Measurements from ENCODE around the gene APOBEC3G. TPM values are rescaled to one million over a fixed set of nuclear protein-coding genes. Genes with fewer than 3 reads are reported as not detected.
A peak's percentile ranks its signal among the peaks of the same experiment; 100 is the strongest.
"Not testable (repeated sequence)": the region's sequence is repeated elsewhere in the genome, so short reads cannot be mapped to it uniquely, and the experiment has no call there.

APOBEC3G gene
- total RNA-seq, 2 experiments from 2014 or later, result 106 to 108 TPM

DNA sequence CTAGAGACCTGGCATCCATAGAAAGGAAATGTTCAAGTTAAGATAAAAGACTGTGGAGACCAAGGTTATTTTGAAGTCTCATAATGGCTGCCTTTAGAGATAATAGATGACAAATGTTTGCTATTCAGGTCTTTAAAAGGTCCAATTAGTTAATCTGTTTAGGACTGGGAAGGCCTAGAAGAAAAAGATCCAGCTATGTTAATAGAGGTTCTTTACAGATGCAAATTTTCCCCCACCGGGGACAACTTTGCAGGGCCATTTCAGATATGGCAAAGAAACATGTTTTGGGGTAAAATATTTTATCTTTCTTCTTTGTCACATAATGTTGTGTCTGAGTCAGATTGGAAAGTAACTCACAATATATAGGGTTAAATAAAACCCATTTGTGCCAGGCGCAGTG, 3.1 kb upstream of the APOBEC3G start:
- Mint-ChIP-seq H3K36me3 (peaks cover 8% of the 10 kb centered on the region), H3K27ac (no peak overlapping the region), H3K4me1 (ENCODE audit: low read depth) (peaks cover 19% of the 10 kb centered on the region), H3K9me3 (no peaks in the 10 kb centered on the region), H3K27me3 (no peaks in the 10 kb centered on the region), H3K4me3 (no peak overlapping the region)
- ChIA-PET CTCF (no interaction called here), POLR2A (no interaction called here)
- DNase-seq, result no peak
- intact Hi-C loops (cut with micrococcal nuclease), result no loop called here

DNA sequence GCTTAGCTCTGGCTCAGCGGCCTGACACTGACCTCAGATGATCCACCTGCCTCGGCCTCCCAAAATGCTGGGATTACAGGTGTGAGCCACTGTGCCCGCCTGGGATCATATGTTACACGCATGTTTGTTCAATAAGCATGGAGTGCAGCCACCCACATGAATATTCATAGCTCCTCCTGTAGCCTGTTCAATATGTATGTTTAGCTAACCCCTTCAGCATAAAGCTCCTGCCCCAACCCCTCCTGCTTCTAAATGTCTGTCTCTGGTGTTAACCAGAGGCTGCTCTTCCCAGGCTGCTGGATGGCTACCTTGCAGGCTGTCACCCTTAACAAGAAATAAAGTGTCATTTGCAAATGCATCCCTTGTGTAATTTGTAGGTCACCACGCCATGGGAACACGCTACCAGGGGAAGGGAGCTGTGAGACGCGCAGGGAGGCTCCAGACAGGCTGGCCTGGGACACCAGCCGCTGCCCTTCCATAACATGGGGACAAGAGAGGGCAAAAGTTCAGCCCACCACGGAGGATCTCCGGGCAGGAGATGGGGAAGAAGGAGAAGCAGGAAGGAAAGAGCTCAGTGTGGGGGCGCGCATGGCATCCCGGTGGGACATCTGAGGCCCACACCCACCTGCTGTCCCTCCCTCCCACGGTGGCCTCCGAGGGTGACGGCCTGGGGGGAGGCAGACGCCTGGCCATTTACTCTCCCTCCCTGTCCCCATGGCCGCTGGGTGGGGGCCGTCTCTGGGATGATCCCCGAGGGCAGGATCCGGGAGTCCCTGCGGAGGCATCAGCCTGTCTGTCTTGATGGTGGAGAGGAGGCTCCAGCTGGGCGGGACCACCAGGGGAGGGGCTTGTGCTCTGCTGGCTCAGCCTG, 685 bp upstream of the APOBEC3G start:
- Mint-ChIP-seq H3K27ac (peak overlapping the region; percentile 72), H3K4me3 (peak overlapping the region; percentile 66), H3K4me1 (ENCODE audit: low read depth) (peaks cover 33% of the 10 kb centered on the region), H3K36me3 (peaks cover 19% of the 10 kb centered on the region)
- CTCF ChIA-PET, result interaction anchor here (0.5 kb wide), 1 partner anchor 139 kb away, joined by 3 read pairs; no protein-coding TSS in a partner anchor
- POLR2A ChIA-PET; intact Hi-C loops (cut with micrococcal nuclease); H3K9me3 Mint-ChIP-seq; H3K27me3 Mint-ChIP-seq; DNase-seq: not testable (repeated sequence)

DNA sequence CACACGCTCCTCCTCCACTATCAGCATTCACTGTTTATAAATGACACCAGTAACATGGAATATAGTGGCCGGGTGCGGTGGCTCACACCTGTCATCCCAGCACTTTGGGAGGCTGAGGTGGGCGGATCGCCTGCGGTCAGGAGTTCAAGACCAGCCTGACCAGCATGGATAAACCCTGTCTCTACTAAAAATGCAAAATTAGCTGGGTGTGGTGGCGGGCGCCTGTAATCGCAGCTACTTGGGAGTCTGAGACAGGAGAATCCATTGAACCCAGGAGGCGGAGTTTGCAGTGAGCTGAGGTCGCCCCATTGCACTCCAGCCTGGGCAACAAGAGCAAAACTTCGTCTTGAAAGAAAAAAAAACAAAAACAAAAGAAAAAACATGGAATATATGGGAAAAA, 837 bp downstream of the APOBEC3G start:
- DNase-seq; H3K9me3 Mint-ChIP-seq; H3K27me3 Mint-ChIP-seq; intact Hi-C loops (cut with micrococcal nuclease): not testable (repeated sequence)
- H3K4me1 Mint-ChIP-seq (ENCODE audit: low read depth), result peaks cover 43% of the 10 kb centered on the region
- CTCF ChIA-PET, result interaction anchor here (0.6 to 1.0 kb wide), 4 partner anchors 14 to 208 kb away, joined by 3 to 6 read pairs (median 4); no protein-coding TSS in a partner anchor
- peaks cover 22% of the 10 kb centered on the region for H3K36me3 Mint-ChIP-seq
- H3K27ac Mint-ChIP-seq, result peak overlapping the region; percentile 93
- POLR2A ChIA-PET, result interaction anchor here (0.7 to 1.3 kb wide), 7 partner anchors 10 to 71 kb away, joined by 3 to 5 read pairs (median 3); no protein-coding TSS in a partner anchor
- peak overlapping the region; percentile 93 for H3K4me3 Mint-ChIP-seq

DNA sequence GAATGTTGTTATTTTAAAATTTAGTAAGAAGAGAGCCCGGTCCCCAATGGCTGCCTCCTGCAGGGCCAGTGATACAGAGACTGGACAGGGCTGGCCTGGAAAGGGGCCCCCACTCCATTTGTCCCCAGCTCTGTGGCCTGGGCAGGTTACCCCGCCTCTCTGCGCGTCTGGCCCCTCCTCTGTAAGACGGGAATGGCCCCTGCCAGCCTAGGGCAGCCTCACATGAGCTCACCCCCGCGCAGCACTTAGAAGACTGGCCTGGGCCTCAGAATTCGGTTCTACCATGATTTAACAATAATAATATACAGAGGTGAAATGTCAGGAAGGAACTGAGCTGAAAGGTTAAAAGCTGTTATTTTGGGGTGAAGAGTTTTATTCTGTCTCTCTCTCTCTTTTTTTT, 1.3 kb downstream of the APOBEC3G start:
- Mint-ChIP-seq H3K9me3 (no peaks in the 10 kb centered on the region), H3K4me3 (peak overlapping the region; percentile 93), H3K27me3 (no peaks in the 10 kb centered on the region), H3K4me1 (ENCODE audit: low read depth) (peaks cover 46% of the 10 kb centered on the region), H3K27ac (peak overlapping the region; percentile 93), H3K36me3 (peaks cover 22% of the 10 kb centered on the region)
- intact Hi-C loops (cut with micrococcal nuclease), result no loop called here
- DNase-seq, result no peak
- ChIA-PET POLR2A (interaction anchor here (0.7 to 1.3 kb wide), 7 partner anchors 10 to 71 kb away, joined by 3 to 5 read pairs (median 3); no protein-coding TSS in a partner anchor), CTCF (interaction anchor here (0.6 to 1.0 kb wide), 5 partner anchors 14 to 208 kb away, joined by 3 to 6 read pairs (median 4); no protein-coding TSS in a partner anchor)

DNA sequence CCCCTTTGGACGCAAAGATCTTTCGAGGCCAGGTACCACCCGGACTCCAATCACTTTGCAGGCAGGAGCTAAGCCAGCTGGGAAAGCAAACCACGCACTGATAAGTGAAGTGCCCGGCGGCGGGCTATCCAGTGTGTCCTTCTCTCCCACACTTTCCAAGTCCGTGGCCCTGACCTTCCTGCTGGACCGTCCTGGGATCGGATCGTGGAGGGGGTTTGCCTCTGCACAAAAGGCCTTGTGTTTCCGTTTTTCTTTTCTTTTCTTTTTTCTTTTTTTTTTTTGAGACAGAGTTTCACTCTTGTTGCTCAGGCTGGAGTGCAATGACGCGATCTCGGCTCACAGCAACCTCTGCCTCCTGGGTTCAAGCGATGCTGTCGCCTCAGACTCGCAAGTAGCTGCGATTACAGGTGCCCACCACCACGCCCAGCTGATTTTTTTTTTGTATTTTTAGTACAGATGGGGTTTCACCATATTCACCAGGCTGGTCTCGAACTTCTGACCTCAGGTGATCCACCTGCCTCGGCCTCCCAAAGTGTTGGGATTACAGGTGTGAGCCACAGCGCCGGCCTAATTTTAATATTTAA, 2.1 kb downstream of the APOBEC3G start:
- Mint-ChIP-seq H3K27ac (peak overlapping the region; percentile 93), H3K36me3 (peaks cover 22% of the 10 kb centered on the region), H3K4me1 (ENCODE audit: low read depth) (peaks cover 50% of the 10 kb centered on the region), H3K4me3 (peak overlapping the region; percentile 93)
- POLR2A ChIA-PET, result interaction anchor here (0.9 to 1.2 kb wide), 3 partner anchors 9 to 70 kb away, joined by 3 to 5 read pairs (median 4); no protein-coding TSS in a partner anchor
- DNase-seq; H3K27me3 Mint-ChIP-seq; intact Hi-C loops (cut with micrococcal nuclease); H3K9me3 Mint-ChIP-seq: not testable (repeated sequence)
- CTCF ChIA-PET, result interaction anchor here (0.7 to 1.0 kb wide), 3 partner anchors 34 to 209 kb away, joined by 3 to 6 read pairs (median 3); no protein-coding TSS in a partner anchor

DNA sequence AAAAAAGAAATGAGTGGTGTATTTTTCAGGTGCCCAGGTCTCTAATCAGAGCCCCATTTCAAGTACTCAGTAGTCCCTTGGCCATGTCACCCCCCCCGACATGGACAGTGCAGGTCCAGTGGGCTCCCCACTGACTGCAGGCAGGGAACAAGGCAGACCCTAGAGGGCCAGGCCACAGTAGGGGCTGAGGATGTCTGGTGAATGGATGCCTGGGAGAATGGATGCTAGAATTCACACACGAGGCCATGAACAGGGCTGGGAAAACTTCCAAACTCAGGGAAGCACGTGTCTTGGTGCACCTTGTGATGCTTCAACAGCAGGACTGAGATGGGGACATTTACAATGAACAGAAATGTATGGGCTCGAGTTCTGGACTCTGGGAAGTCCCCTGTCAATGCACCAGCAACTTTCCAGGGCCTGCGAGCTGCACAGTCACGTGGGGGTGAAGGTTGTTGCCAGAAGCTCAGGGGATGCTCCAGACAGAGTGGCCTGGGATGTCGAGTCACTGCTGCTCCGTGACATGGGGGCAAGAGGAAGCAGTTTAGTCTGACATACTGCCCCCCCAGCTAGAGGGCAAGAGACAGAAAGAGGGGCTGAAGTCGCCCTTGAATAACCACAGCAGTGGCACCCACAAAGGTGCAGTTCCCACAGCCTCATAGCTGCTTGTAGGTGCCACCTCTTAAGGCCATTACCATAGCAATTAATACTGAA, 3.1 kb downstream of the APOBEC3G start:
- Mint-ChIP-seq H3K4me3 (peak overlapping the region; percentile 13), H3K9me3 (no peaks in the 10 kb centered on the region), H3K27ac (peak overlapping the region; percentile 39), H3K36me3 (peaks cover 23% of the 10 kb centered on the region), H3K27me3 (no peaks in the 10 kb centered on the region), H3K4me1 (ENCODE audit: low read depth) (peaks cover 50% of the 10 kb centered on the region)
- ChIA-PET CTCF (interaction anchor here (1.0 kb wide), 2 partner anchors 211 to 311 kb away, joined by 3 to 4 read pairs; no protein-coding TSS in a partner anchor), POLR2A (no interaction called here)
- intact Hi-C loops (cut with micrococcal nuclease), result loop anchor here (5.0 kb wide), 1 partner anchor 37 kb away; no protein-coding TSS in a partner anchor
- DNase-seq, result no peak

DNA sequence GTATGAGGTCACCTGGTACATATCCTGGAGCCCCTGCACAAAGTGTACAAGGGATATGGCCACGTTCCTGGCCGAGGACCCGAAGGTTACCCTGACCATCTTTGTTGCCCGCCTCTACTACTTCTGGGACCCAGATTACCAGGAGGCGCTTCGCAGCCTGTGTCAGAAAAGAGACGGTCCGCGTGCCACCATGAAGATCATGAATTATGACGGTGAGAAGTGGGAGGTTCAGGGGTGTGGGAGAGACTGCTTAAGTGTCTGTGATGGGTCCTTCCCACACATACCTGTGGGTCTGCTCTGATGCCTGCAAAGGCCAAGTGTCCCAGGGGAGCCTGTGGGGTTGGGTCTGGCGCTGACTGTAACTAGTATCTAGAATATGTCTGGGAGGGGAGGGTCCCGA, 3.9 kb downstream of the APOBEC3G start:
- POLR2A ChIA-PET, result no interaction called here
- Mint-ChIP-seq H3K36me3 (peaks cover 24% of the 10 kb centered on the region), H3K4me3 (no peak overlapping the region), H3K27me3 (no peaks in the 10 kb centered on the region), H3K27ac (peak overlapping the region; percentile 68), H3K4me1 (ENCODE audit: low read depth) (peaks cover 50% of the 10 kb centered on the region), H3K9me3 (no peaks in the 10 kb centered on the region)
- DNase-seq, result no peak
- CTCF ChIA-PET, result interaction anchor here (1.0 to 1.1 kb wide), 3 partner anchors 211 to 312 kb away, joined by 3 to 4 read pairs (median 3); no protein-coding TSS in a partner anchor
- intact Hi-C loops (cut with micrococcal nuclease), result loop anchor here (5.0 kb wide), 1 partner anchor 36 kb away; no protein-coding TSS in a partner anchor

DNA sequence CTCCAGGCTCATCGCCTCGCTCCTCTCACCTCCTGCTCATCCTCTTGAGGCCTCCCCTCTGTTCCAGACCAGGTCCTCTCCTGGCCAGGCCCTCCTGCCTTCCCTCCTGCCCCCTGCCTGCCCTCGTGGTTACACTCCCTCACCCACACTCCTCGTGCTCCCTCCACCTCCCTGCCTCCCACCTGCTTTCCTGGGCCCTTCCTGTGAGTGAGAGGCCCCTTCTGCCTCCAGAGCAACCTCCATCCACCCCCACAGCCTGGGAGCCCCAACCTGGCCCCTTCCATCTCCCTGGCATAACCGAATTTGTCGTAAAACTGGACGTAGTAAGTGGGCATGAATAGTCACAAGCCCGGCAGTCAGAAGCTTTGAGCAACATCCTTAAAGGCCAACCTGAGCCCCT, 4.5 kb downstream of the APOBEC3G start:
- no peaks in the 10 kb centered on the region for H3K9me3 Mint-ChIP-seq
- intact Hi-C loops (cut with micrococcal nuclease), result loop anchor here (5.0 kb wide), 1 partner anchor 36 kb away; no protein-coding TSS in a partner anchor
- peaks cover 51% of the 10 kb centered on the region for H3K4me1 Mint-ChIP-seq (ENCODE audit: low read depth)
- H3K27ac Mint-ChIP-seq, result peak overlapping the region; percentile 66
- no peak overlapping the region for H3K4me3 Mint-ChIP-seq
- no peak for DNase-seq
- ChIA-PET CTCF (interaction anchor here (1.1 kb wide), 1 partner anchor 212 kb away, joined by 3 read pairs; no protein-coding TSS in a partner anchor), POLR2A (interaction anchor here (0.7 kb wide), 1 partner anchor 116 kb away, joined by 3 read pairs; no protein-coding TSS in a partner anchor)
- H3K36me3 Mint-ChIP-seq, result peaks cover 28% of the 10 kb centered on the region
- H3K27me3 Mint-ChIP-seq, result no peaks in the 10 kb centered on the region

DNA sequence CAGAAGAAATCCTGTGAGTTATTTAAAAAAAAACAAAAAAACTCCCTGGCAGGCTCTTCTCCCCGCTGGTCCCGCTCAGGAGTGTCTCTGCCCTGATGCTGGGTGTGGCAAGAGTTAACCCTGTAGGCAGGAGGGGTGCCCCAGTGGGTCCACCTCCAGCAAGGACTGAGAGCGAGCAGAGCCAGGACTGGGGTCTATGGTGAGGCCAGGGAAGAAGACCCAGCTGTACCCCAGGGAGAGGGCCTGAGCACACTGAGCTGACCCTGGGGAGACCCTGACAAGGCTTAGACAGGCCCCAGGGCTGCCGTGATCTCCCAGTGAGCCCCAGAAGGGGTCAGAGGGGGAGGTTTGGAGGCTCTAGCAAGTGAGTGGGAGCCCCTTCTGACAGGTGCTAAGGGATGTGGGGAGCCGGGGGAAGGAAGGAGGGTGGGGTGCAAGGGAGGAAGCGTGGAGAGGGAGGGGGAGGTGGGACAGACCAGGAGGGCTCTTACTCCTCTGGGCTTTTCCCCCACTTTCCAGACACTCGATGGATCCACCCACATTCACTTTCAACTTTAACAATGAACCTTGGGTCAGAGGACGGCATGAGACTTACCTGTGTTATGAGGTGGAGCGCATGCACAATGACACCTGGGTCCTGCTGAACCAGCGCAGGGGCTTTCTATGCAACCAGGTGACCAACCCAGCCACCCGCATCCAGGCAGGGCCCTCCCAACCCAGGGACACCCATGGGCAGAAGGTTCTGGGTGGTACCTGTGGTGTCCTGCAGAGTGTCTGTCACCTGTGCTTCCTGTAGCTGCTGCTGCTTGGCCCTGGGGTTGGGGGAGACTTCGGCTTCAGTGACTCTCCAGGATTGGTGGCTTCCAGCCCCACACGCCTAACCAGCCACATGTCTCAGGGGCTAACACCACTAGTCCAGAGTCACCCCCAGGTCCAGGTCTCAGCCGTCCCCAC, 6.4 kb downstream of the APOBEC3G start:
- H3K9me3 Mint-ChIP-seq, result no peaks in the 10 kb centered on the region
- intact Hi-C loops (cut with micrococcal nuclease), result loop anchor here (5.0 kb wide), 1 partner anchor 34 kb away; no protein-coding TSS in a partner anchor
- DNase-seq, result no peak
- no peak overlapping the region for H3K27ac Mint-ChIP-seq
- H3K4me3 Mint-ChIP-seq, result no peak overlapping the region
- H3K27me3 Mint-ChIP-seq, result no peaks in the 10 kb centered on the region
- peaks cover 29% of the 10 kb centered on the region for H3K36me3 Mint-ChIP-seq
- H3K4me1 Mint-ChIP-seq (ENCODE audit: low read depth), result peaks cover 56% of the 10 kb centered on the region
- ChIA-PET CTCF (no interaction called here), POLR2A (interaction anchor here (0.5 kb wide), 1 partner anchor 32 kb away, joined by 3 read pairs; no protein-coding TSS in a partner anchor)

DNA sequence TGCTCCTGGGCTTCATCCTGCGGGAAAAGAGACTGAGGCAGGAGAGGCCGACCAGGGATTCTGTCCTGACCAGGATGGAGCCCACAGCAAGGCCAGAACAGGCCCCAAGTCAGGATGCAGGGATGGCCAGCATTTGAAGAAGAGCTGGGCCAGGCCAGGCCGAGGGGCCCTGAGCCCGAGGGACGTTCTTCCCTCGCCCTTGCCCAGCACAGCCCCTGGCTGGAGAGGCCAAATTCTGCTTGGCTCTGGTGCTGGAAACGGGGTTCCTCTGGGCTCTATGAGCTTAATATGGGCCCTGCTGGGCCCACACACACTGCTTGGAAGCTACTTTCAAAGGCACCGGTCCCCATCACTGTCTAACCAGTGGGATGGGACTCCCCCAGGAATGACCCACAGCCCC, 7.6 kb downstream of the APOBEC3G start:
- Mint-ChIP-seq H3K4me3 (no peak overlapping the region), H3K4me1 (ENCODE audit: low read depth) (peaks cover 63% of the 10 kb centered on the region), H3K27ac (no peak overlapping the region), H3K9me3 (no peaks in the 10 kb centered on the region), H3K36me3 (peaks cover 26% of the 10 kb centered on the region), H3K27me3 (no peaks in the 10 kb centered on the region)
- POLR2A ChIA-PET, result no interaction called here
- intact Hi-C loops (cut with micrococcal nuclease), result loop anchor here (5.0 kb wide), 1 partner anchor 33 kb away; no protein-coding TSS in a partner anchor
- no peak for DNase-seq
- CTCF ChIA-PET, result no interaction called here

DNA sequence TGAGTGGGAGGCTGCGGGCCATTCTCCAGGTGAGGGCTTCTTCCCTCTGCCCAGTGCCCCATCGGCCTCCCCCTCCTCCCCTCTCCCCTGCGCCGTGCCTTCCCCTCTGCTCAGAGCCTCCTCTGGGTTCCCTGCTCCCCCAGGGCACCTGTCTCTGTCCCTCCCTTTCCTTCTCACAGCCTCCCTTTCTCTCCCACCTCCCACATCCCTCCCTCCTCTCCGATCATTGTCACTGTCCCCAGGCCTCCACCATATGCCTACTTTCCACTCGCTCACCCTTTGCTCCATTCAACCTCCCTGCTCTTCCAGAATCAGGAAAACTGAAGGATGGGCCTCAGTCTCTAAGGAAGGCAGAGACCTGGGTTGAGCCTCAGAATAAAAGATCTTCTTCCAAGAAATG, 10.0 kb downstream of the APOBEC3G start:
- no peak for DNase-seq
- Mint-ChIP-seq H3K27me3 (no peaks in the 10 kb centered on the region), H3K27ac (peak overlapping the region; percentile 63), H3K4me3 (no peak overlapping the region), H3K9me3 (no peaks in the 10 kb centered on the region), H3K36me3 (peaks cover 12% of the 10 kb centered on the region), H3K4me1 (ENCODE audit: low read depth) (peaks cover 66% of the 10 kb centered on the region)
- intact Hi-C loops (cut with micrococcal nuclease), result no loop called here
- CTCF ChIA-PET, result no interaction called here
- POLR2A ChIA-PET, result no interaction called here

Data from activated CD4-positive, alpha-beta memory T cell treated with anti-CD3 and anti-CD28 coated beads for 36 hours (primary cell).